ENCODE results near the gene GNB1L.

DNA sequence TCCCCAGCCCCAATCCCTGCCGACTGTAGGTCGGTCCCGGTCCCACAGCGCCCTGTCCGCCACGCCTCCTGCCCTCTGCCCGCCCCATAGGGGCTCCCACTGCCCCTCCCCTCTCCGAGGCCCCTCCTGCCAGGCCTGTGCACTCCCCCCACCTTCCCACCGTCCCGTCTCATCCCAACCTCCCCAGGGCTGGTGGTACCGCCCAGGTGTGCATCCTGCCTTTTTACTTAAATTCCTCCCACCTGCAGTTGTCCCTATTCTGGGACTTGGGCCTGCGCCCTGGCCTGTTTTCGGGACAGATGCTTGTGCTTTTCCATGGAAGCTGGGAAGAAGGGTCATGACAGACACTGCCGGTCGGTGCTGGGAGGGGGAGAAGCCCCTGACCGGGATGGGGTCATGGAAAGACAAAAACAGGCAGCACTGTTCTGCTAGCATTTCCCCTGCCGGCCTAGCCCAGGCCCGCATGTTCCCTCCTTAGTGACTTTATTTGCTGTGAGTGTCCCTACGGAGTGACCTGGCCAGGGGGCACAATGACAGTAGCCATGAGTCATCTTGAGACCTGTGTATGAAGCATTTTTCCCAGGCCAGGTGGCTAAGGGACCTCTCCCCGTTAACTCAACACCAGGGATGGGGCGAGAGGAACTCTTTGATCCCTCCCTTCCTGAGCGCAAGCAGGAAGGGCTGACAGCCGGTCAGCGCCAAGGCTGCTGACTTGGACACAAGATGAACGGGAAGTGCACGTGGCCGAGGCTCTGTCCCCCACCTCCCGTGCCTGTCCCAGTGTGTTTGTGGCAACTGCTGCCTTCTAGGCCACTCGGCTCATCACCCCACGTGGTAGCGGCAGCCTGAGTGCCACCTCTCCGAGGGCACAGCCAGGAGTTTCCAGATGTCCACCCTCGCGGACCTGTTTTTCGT lies 87.0 kb downstream of the GNB1L start:
- TF ChIP-seq TOX (CRISPR knock-in tag; IDR thresholded peaks at IDR 0.05; ENCODE audit: borderline replicate concordance): no peak
- no peak for TF ChIP-seq GLIS3 (CRISPR knock-in tag; IDR thresholded peaks at IDR 0.05)
- TF ChIP-seq ZFP30 (CRISPR knock-in tag; IDR thresholded peaks at IDR 0.05): no peak
- TF ChIP-seq ESRRG (CRISPR knock-in tag; IDR thresholded peaks at IDR 0.05): no peak
- TF ChIP-seq TCF4 (CRISPR knock-in tag; IDR thresholded peaks at IDR 0.05; ENCODE audit: borderline replicate concordance): no peak

Measured in SK-N-SH treated with all-trans-retinoic acid at 6 μM for 48 hours (cell line).